Calu3 (cell line): Measurements from ENCODE around the gene MUC15. TPM values are rescaled to one million over a fixed set of nuclear protein-coding genes. Genes with fewer than 3 reads are reported as not detected.

Experiments used
- BruUV-seq: library from RNA; stranded (reverse); fragments of 400-500 nt; replicated peaks from 2 replicates; lab custom pipeline; 2021; lab: Mats Ljungman, UMichigan
- CTCF ChIA-PET: fragments of 300-600 bp; sonication (Branson Sonifier 250); formaldehyde crosslinking; loops from one replicate; lab custom pipeline; 2022; ENCODE audit warnings: antibody characterized with exemption; lab: Charles Lee
- DNase-seq: peaks from one replicate; pipeline ENCODE4 v3.0.0; 2022
- H3K27ac Mint-ChIP-seq: one replicate; pipeline ENCODE4 v1.8.0; 2022; ENCODE audit warnings: mixed read lengths; ENCODE audit not compliant: unreplicated experiment
- H3K27me3 Mint-ChIP-seq: one replicate; pipeline ENCODE4 v1.8.0; 2022; ENCODE audit warnings: mixed read lengths; ENCODE audit not compliant: unreplicated experiment
- H3K36me3 Mint-ChIP-seq: one replicate; pipeline ENCODE4 v1.8.0; 2022; ENCODE audit warnings: mild to moderate bottlenecking, moderate library complexity, mixed read lengths; ENCODE audit not compliant: insufficient read depth, unreplicated experiment
- H3K4me1 Mint-ChIP-seq: one replicate; pipeline ENCODE4 v1.8.0; 2022; ENCODE audit warnings: mild to moderate bottlenecking, low read depth, mixed read lengths; ENCODE audit not compliant: unreplicated experiment
- H3K4me3 Mint-ChIP-seq: one replicate; pipeline ENCODE4 v1.8.0; 2022; ENCODE audit warnings: mild to moderate bottlenecking, low read depth, moderate library complexity, mixed read lengths; ENCODE audit not compliant: unreplicated experiment
- H3K9me3 Mint-ChIP-seq: one replicate; pipeline ENCODE4 v1.8.0; 2022; ENCODE audit warnings: low read depth, mixed read lengths; ENCODE audit not compliant: unreplicated experiment
- CTCF ChIP-seq: fragments of 200-600 bp; IDR thresholded peaks from one replicate; pipeline ENCODE4 v1.8.0; 2022; ENCODE audit warnings: antibody characterized with exemption; ENCODE audit not compliant: unreplicated experiment
- intact Hi-C: fragments of 100-400 bp; cut with micrococcal nuclease; formaldehyde crosslinking; loops from one replicate; pipeline ENCODE4 v1.10.0; 2022; ENCODE audit not compliant: unreplicated experiment
- total RNA-seq: library from RNA; stranded (reverse); gene quantifications from 2 replicates; pipeline ENCODE4 v1.2.3, GENCODE V29; 2022

MUC15 gene
- total RNA-seq, 1 experiment from 2014 or later, result not detected

GRCh38 chr11:26573896-26574295 lies 1.8 kb upstream of the MUC15 start:
- BruUV-seq, result no TSS peak
- Mint-ChIP-seq H3K36me3 (no peaks in the 10 kb centered on the region), H3K27ac (no peak overlapping the region), H3K9me3 (no peaks in the 10 kb centered on the region), H3K4me1 (peaks cover 10% of the 10 kb centered on the region), H3K4me3 (no peak overlapping the region), H3K27me3 (no peaks in the 10 kb centered on the region)
- CTCF ChIA-PET, result no interaction called here
- DNase-seq, result no peak
- intact Hi-C loops, result no loop called here
- no peak for TF ChIP-seq CTCF

- no peak for TF ChIP-seq CTCF
- no peak for DNase-seq
- Mint-ChIP-seq H3K27ac (no peak overlapping the region), H3K36me3 (no peaks in the 10 kb centered on the region), H3K9me3 (no peaks in the 10 kb centered on the region), H3K4me1 (peaks cover 10% of the 10 kb centered on the region), H3K27me3 (no peaks in the 10 kb centered on the region), H3K4me3 (no peak overlapping the region)
- no TSS peak for BruUV-seq
- intact Hi-C loops, result no loop called here
- CTCF ChIA-PET, result no interaction called here
Observed at GRCh38 chr11:26572770-26573402, 823 bp upstream of the MUC15 start.

DNA sequence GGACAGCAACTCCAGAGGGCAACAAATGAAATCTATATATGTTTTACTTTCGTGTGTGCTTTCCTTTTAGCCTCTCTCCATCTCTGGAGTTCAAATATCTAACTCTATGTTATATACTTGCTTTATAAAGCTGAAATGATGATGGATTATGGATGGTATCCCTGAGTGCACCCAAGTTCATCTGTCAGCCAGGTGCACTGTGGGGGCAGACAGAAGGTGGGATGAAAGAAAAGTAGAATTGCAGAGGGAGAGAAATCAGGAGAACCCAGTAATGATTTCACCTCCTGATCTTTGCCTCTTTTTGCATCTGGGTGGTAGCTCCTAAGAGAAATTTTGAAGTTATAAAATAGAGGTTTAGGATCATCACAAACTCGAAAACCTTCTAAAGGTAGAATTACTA lies 2.4 kb downstream of the MUC15 start:
- peaks cover 10% of the 10 kb centered on the region for H3K4me1 Mint-ChIP-seq
- DNase-seq, result no peak
- H3K27me3 Mint-ChIP-seq, result no peaks in the 10 kb centered on the region
- CTCF ChIA-PET, result no interaction called here
- intact Hi-C loops, result no loop called here
- no peaks in the 10 kb centered on the region for H3K36me3 Mint-ChIP-seq
- no peak overlapping the region for H3K27ac Mint-ChIP-seq
- BruUV-seq, result no TSS peak
- H3K9me3 Mint-ChIP-seq, result no peaks in the 10 kb centered on the region
- no peak for TF ChIP-seq CTCF
- H3K4me3 Mint-ChIP-seq, result no peak overlapping the region

DNA sequence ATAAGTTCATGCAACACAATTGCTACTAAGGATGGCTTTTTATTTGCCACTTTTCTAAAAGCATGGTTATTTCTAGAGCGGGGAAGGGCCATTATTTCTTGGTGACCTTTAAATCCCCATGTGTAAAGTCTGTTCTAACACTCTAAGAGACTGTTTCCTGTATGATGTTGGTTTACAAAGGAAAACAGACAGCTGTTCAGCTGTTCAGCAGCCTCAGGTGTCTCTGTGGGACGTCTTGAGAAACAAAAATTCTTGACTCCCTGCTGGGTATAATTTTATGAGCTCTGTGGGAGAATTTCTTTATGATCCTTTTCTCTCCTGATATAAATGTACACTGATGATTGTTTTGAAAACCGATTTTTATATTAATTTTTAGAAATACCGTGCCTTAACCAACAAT lies 13.9 kb downstream of the MUC15 start:
- intact Hi-C loops, result loop anchor here (10.0 kb wide), 1 partner anchor 233 kb away; no protein-coding TSS in a partner anchor
- H3K36me3 Mint-ChIP-seq, result no peaks in the 10 kb centered on the region
- no peaks in the 10 kb centered on the region for H3K9me3 Mint-ChIP-seq
- TF ChIP-seq CTCF, result no peak
- H3K27me3 Mint-ChIP-seq, result no peaks in the 10 kb centered on the region
- no peaks in the 10 kb centered on the region for H3K4me1 Mint-ChIP-seq
- no peak overlapping the region for H3K4me3 Mint-ChIP-seq
- no TSS peak for BruUV-seq
- CTCF ChIA-PET, result interaction anchor here (0.8 kb wide), 1 partner anchor 83 kb away, joined by 4 read pairs; no protein-coding TSS in a partner anchor
- H3K27ac Mint-ChIP-seq, result no peak overlapping the region
- DNase-seq, result no peak
